Suppressor macrophage treated with lipopolysaccharide for 1 hour (primary cell): ENCODE results near the gene TTLL9.
"Not testable (repeated sequence)": the region's sequence is repeated elsewhere in the genome, so short reads cannot be mapped to it uniquely, and the experiment has no call there.

Experiments used
- DNase-seq, 3 donors: peaks; one replicate each; pipeline ENCODE4 v3.0.0-alpha.2; 2020 to 2022

The TTLL9 gene, protein sequence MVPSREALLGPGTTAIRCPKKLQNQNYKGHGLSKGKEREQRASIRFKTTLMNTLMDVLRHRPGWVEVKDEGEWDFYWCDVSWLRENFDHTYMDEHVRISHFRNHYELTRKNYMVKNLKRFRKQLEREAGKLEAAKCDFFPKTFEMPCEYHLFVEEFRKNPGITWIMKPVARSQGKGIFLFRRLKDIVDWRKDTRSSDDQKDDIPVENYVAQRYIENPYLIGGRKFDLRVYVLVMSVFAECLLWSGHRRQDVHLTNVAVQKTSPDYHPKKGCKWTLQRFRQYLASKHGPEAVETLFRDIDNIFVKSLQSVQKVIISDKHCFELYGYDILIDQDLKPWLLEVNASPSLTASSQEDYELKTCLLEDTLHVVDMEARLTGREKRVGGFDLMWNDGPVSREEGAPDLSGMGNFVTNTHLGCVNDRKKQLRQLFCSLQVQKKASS

DNA sequence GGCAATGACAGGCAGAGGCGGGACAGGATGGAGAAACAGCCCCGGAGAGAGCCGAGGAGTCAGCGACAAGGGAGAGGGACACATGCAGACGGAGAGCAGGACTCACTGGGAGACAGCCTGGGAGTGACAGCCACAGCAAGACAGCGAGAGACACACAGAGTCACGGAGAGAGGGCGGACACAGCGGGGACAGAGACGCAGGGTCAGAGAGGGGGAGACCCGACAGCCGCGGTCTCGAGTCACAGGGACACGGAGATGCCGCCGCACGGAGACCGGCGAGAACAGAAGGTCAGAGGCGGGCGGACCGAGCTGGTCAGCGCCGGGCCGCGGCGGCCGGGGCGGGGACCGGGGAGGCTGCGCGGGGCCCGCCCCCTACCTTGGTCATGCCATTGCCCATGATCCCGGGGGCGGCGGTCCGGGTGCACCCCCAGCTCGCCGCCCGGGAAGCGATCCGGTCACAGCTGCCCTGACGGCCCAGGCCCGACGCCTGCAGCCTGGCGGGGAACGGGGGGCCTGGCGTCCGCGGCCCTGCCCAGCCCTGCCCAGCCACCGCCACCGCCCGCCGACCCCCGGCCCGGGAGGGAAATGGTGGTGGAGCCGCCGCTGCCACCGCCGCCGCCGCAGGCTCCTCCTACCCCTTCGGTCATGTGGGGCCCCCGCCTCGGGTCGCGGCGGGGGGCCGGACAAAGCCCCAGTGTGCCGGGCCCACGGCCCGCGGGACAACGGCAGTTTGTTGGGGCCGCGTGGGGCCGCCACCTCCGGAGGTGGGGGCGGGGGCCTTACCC lies at the start of gene TTLL9, which contains the start of gene DUSP15:
Gene TTLL9 (plus strand): TSS at position 693 of the 784 bp plus-strand sequence. CDS start 493 bp downstream, outside the sequence.
Gene DUSP15 (minus strand): TSS at position 586 of the 784 bp plus-strand sequence. CDS start 190 bp downstream, at position 396.
- DNase-seq: peak; percentile 34 to 73 (median 50)

DNA sequence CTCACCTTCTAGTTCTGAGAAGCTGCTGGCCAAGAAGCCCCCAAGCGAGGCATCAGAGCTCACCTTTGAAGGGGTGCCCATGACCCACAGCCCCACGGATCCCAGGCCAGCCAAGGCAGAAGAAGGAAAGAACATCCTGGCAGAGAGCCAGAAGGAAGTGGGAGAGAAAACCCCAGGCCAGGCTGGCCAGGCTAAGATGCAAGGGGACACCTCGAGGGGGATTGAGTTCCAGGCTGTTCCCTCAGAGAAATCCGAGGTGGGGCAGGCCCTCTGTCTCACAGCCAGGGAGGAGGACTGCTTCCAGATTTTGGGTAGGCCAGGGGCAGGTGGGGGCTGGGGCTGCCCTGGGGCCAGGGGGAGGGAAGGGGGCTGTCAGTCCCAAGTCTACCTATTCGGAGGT lies 49.0 kb upstream of the TTLL9 start:
- peak in 1 of 3 donors; percentile 34 for DNase-seq

DNA sequence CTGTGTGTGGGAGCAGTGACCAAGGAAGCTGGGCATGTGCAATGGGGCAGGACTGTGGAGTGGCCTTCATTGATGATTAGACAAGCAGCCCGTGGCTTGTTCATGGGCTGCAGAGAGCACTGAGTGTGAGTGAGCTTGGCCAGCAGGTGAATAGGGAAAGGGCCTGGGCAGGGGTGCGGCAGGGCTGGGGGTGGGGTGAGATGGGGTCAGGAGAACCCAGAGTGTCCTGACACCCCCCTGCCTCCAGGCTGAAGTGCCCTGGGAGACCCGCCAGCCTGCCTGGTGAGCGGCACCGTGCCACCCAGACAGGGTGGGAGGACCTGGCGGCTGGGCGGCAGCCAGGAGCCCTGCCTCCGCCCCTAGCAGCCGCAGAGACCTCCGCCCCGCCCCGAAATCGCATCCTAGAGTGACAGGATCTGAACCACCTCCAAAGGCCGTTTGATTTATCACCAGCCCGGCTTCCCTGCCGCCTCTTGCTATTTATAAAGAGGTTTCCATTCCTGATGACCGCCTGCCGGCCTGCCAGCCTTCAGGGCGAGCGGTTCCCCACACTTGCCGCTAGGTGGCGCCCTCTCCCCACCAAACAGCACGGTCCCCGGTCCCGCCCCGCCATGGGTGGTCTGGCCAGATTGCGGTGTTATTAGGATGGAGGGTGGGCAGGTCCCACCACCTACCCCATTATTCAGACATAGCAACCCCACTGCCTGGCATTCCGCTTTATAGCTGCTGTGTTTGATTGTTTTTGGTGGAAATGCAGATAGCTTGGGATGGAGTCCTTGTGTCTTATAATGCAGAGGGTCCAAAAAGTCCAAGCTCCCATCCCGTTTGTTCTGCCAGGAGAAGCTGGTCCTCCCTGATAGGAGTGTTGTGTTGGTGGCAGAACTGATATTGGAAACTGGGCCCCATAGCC lies 47.8 kb upstream of the TTLL9 start:
- peak; percentile 62 to 83 (median 75) for DNase-seq

DNA sequence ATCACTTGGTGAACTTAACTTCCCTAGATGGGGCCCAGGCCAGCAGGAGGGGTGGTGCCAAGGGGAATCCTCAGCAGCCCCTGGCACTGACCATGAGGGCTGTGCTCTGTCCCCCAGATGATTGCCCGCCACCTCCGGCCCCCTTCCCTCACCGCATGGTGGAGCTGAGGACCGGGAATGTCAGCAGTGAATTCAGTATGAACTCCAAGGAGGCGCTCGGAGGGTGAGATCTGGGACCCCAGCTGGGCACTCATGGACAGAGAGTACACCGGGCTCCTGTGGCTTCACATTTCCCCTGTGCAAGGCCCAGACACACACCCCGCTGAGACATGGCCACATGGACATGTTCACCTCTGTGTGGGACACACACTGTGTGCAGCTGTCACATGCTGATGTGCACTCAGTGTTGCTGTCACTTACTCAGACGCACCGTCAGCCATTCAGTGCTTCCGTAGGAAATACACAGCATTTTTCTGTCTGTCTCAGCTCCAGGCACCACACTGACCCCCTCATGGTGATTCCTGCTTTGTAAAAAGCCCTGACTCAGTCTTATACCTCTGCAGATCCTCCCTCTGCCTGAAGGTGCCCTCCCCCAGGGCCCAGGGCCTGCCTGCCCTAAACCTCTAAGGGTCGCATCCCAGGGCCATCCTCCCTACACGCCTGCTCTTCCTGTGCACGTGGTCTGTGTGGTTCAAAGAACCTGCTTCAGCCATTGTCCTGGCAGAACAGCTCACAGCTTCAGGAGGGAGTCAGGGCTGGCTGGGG lies 46.9 kb upstream of the TTLL9 start:
- peak in 1 of 3 donors; percentile 31 for DNase-seq

DNA sequence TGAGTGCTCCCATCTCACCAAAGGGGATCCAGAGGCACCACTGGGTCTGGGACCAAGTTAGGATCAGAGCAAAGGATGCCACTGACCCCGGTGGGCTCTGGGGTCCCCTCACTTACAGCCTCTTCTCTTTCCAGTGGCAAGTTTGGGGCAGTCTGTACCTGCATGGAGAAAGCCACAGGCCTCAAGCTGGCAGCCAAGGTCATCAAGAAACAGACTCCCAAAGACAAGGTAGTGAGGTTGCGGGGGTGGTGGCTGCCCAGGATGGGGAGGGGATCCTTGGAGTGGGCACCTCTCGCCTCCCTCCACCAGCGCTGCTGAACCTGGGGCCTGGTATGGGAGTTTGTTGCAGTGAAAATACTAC lies 46.3 kb upstream of the TTLL9 start:
- no peak for DNase-seq

DNA sequence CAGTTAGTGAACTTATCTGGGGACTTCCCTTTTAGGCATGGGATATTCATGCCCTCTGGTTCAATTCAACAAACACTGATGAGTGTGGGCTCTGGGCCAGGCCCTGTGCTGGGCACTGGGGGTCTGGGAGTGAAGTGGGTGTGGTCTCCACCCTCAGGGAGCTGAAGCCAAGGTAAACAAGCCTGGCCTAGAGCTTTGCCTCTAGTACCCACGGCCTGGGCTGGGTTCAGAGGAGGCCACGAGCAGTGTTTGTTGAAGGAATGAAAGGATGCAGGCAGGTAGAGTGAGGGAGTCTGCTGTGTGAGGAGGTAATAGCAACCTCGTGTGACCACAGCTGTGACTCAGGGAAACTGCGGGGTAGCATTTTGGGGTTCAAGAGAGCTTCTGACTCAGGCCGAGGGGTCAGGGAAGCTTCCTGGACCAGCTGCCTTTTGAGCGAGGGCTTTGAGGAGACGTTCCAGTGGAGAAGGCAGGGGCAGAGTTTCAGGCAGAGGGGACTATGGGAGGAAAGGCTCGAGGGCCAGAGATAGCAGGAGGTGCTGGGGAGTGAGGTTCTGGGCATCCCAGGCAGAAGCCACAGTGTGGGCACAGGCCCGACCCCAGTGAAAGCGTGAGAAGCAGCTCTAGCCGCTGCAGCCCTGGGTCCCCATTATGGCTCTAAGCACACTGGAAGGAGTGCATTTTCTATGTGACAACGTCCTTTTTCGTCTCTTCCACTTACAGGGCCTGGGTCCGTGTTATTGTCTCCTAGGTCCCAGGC lies 45.7 kb upstream of the TTLL9 start:
- no peak for DNase-seq

DNA sequence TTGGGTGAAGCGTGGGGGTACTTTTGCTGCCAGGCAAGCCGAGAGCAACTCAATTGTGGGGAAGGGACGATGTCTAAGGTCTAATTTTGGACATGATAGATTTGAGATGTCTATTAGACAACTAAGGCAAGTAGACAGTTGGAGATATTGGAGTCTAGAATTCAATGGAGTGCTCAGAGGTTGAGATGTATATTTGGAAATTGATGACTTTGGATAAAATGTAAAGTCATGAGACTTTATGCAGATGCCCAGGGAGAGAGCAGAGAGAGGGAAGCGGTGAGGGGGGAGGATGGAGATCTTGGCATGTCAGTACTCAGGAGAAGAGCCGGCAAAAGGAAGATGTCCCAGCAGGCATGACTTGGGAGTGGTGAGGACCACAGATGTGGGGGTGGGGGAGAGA lies 44.4 kb upstream of the TTLL9 start:
- DNase-seq: no peak

DNA sequence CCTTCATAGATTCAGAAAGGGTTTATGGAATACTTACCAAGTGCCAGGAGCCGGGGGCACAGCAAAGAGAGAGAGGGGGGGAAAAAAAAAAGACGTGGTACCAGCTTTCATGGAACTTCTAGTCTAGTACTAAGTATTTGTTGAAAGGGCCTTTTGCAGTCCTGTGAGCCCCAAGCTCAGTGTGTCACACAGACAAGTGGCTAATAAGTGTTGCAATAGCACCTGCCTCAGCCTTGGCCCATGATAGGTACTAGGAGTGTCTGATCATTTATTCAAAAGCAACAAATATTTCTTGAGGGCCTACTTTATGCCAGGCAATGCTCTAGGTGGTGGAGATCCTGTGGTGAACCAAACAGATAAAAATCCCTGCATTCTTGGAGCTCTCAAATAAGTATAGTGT lies 43.4 kb upstream of the TTLL9 start:
- no peak for DNase-seq

DNA sequence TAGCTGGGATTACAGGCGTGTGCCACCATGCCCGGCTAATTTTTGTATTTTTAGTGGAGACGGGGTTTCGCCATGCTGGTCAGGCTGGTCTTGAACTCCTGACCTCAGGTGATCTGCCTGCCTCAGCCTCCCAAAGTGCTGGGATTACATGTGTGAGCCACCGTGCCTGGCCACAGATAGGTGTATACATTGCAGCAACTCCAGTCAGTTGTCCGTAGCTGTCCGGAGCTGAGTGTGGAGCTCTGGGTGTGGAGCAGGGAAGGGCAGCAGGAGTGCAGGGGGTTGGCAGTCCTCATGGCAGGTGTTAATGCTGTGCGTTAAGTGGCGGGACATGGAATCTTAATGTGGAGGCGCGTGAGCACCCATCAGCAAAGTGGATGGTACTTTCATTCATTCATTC lies 42.4 kb upstream of the TTLL9 start:
- DNase-seq: not testable (repeated sequence)

DNA sequence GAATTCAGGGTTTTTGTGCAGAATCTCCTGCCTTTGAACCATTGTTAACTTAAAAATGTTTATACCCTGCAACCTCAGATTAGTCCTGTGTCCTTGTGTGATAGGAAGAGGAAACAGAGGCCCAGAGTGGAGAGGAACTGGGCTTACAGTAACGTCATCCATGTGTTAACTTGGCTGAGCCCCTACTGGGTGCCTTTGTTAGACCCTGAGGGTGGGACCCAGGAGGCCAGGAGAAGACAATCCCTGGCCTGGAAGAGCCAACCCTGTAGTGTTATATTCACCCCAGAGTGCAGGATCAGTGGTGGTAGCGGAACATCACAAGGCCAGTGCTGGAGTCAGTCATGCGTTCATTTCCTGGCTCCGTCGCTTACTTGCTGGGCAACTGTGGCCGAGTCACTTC lies 40.7 kb upstream of the TTLL9 start:
- DNase-seq: no peak

DNA sequence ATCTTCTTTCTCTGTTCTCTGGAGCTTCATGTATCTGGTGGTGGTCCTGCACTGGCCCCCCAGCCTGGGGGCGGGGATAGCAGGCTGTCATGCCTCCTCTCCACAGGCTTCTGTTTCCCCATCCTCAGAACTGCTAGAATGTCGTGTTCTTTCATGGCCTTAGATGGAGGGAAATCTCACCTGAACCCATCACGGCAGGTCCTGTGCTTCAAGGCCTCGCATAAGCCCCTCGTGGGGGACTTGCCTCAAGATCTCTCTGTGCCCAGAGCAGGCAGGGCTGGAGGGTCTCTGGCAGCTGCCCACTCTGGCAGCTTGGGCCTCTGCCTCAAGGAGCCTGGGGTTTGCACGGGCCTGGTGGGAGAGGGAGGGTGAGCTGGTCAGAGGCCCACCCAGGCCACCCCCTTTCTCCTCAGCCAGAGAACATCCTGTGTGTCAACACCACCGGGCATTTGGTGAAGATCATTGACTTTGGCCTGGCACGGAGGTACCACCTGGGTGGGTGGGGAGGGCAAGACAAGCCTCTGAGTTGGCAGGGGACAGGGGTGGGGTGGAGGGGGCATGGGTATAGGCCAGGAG lies 39.9 kb upstream of the TTLL9 start:
- DNase-seq: no peak

DNA sequence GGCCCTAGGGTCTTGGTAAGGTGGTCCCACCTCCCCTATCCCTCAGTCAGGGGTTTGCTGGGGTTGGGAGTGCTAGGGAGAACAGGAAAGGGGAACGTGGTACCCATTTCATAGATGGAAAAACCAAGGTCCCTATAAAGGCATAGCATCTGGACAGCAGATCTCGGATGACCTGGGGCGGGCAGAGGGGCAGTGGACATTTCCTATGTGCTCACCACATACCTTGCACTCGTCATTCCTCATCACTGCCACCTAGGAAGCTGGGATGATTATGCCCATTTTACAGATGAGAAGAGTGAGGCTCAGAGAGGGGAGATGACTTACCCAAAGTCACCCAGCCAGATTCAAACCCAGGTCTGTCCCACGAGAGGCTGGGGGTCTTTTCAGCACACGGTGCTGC lies 39.2 kb upstream of the TTLL9 start:
- no peak for DNase-seq

DNA sequence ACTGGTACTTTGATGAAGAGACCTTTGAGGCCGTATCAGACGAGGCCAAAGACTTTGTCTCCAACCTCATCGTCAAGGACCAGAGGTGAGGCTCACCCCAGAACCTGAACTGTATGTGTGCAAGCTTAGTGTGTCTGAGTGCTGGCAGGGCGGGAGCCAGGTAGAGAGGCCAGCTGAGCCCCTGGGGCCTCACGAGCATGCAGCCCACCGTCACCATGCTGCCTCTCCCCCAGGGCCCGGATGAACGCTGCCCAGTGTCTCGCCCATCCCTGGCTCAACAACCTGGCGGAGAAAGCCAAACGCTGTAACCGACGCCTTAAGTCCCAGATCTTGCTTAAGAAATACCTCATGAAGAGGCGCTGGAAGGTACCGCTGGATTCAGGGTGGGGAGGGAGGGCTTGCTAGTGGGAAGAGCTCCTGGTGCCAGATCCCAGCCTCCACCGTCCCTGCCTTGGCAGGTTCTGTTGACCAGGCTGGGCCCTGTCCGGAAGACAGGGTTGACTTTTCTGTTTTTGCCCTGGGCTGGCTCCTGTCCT lies 38.6 kb upstream of the TTLL9 start:
- no peak for DNase-seq

DNA sequence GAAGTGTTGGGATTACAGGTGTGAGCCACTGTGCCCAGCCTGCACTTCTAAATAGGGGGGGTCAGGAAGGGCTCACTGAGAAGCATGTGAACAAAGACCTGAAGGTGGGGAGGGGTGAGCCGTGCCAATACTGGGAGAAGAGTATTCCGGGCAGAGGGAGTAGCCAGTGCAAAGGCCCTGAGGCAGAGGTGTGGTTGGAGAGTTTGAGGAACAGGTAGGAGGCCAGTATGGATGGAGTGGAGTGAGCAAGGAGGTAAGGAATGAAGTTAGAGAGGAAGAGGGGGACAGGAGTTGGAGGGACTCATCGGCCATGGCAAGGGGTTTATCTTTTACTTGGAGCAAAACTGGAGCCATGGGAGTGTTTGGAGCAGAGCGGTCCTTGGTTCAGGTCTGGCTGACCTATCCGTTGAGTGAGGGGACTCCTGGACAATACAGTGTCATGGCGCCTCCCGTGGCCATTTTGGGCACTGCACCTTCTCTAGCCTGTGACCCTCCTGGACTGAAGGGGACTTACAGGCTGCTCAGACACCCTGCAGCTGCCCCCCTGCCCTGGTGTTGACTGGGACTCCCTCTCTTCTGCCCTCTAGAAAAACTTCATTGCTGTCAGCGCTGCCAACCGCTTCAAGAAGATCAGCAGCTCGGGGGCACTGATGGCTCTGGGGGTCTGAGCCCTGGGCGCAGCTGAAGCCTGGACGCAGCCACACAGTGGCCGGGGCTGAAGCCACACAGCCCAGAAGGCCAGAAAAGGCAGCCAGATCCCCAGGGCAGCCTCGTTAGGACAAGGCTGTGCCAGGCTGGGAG lies 37.1 kb upstream of the TTLL9 start:
- peak; percentile 74 to 82 (median 75) for DNase-seq

DNA sequence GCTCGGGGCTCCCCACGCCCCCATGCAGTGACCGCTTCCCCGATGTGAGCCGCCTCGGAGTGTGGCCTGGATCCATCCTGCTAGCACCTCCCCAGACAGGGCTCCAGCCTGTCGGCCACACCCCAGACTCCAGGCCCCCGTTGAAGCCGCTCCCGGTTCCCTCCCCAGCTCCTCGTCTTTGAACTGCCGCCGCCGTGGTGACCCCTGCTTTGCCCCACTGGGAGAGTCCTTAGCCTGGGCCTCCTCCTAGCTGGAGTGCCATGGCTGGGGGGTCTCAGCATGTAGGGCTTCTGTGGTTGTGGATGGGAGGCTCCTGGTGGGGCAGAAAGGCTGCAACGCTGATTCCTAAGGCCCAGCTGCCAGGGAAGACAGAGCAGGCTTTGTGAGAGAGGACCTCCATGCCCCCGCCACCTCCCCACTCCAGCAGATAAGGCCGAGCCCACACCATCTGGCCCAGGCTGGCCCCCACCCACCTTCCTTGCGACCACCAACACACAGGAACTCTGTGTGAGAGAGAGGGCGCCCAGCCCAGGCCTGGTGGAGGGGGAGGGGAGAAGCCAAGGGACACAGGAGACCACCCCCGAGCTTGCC lies 36.4 kb upstream of the TTLL9 start:
- no peak for DNase-seq

DNA sequence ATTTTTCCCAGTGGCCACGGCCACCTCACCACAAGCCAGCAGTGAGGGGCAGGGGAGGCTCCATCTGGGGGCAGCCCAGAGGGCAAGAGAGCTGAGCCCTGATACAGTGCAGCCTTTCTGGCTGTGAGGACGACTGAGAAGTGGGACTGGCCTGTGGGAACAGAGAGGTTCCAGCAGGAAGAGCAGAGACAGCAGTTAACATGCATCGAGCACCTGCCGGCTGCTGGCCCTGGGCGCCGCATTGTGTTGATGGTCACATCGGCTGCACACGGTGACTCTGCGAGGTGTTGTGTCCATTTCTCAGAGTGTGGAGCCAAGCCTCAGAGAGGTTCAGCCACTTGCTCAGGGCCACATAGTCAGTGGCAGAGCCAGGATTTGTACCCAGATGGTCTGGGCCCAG lies 34.9 kb upstream of the TTLL9 start:
- DNase-seq: no peak

DNA sequence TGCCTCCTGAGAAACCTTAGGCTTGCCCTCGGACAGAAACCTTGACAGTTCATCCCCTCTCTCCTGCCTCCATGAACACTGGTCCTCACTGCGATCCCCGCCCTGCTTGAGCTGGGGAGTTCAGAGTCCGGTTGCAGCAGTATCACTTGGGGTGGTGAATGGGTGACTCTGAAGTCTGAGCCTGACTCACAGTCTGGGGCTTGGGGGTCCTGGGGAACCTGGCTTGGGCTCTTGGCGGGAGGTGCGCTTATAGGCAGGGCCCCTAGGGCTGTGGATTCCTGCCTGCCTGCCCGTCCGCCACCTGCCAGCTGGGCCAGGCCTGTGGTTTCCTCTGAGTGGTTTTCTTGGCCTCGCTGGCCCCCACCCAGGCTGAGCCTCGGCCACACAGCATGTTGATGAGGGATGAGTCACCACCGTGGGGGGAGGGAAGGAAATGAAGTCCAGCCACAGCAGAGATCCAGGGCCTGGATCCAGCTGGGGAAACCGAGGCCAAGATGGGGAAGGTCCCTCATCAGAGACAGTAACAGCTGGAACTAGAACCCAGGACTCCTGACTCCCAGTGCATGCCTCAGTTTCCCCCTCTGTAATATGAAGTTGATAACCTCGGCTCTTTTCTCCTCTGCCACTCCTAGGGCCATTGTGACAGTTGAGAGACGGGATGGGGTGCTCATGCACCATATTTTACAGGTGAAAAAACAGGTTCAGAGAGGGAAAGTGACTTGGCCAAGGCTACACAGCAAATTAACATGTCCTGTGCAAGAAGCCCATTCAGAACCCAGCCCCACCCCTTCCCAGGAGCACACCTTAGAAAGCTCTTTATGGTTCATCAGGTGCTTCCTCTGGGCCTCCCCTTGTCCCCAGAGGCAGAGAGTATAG lies 34.2 kb upstream of the TTLL9 start:
- DNase-seq: peak; percentile 82 to 91 (median 87)
